SK-N-SH treated with all-trans-retinoic acid at 6 μM for 48 hours (cell line): Measurements from ENCODE around the gene ARHGEF4.

Experiments
- ATAC-seq: fragments of 200-7000 bp; cut with Tn5 transposase; 3 replicates; pipeline ENCODE4 v1.9.1; 2020; ENCODE audit warnings: mild to moderate bottlenecking, moderate library complexity
- ARNTL ChIP-seq: fragments of 450-650 bp; formaldehyde crosslinking; IDR thresholded peaks from 2 replicates; pipeline ENCODE4 v1.5.0; 2020; ENCODE audit warnings: low read depth, mild to moderate bottlenecking, moderate library complexity, borderline replicate concordance
- BACH2 ChIP-seq: fragments of 250-450 bp; sonication (Bioruptor Pico); IDR thresholded peaks from 2 replicates; pipeline ENCODE4 v1.9.0; 2021; ENCODE audit warnings: mild to moderate bottlenecking, borderline replicate concordance
- CSDC2 ChIP-seq: fragments of 250-450 bp; sonication (Bioruptor Pico); IDR thresholded peaks from 2 replicates; pipeline ENCODE4 v1.5.0; 2020; ENCODE audit warnings: mild to moderate bottlenecking, moderate library complexity
- ESRRG ChIP-seq: fragments of 250-450 bp; sonication (Bioruptor Pico); IDR thresholded peaks from 2 replicates; pipeline ENCODE4 v1.6.1; 2021; ENCODE audit warnings: mild to moderate bottlenecking
- GLIS3 ChIP-seq: fragments of 250-450 bp; sonication (Bioruptor Pico); IDR thresholded peaks from 2 replicates; pipeline ENCODE4 v1.5.0; 2020; ENCODE audit warnings: mild to moderate bottlenecking, moderate library complexity
- ISL1 ChIP-seq: fragments of 250-450 bp; sonication (Bioruptor Pico); IDR thresholded peaks from 2 replicates; pipeline ENCODE4 v2.1.2; 2022; ENCODE audit warnings: mild to moderate bottlenecking, moderate library complexity
- OSR1 ChIP-seq: fragments of 250-450 bp; sonication (Bioruptor Pico); IDR thresholded peaks from 2 replicates; pipeline ENCODE4 v1.8.0; 2022; ENCODE audit warnings: moderate library complexity, mild to moderate bottlenecking, inconsistent platforms
- PPARA ChIP-seq: fragments of 250-450 bp; sonication (Bioruptor Pico); IDR thresholded peaks from 2 replicates; pipeline ENCODE4 v1.5.0; 2020; ENCODE audit warnings: mild to moderate bottlenecking, borderline replicate concordance
- RARB ChIP-seq: fragments of 250-450 bp; sonication (Bioruptor Pico); IDR thresholded peaks from 2 replicates; pipeline ENCODE4 v1.8.0; 2021; ENCODE audit warnings: mild to moderate bottlenecking, moderate library complexity
- SNAI2 ChIP-seq: fragments of 250-450 bp; sonication (Bioruptor Pico); IDR thresholded peaks from 2 replicates; pipeline ENCODE4 v1.5.0; 2020; ENCODE audit warnings: mild to moderate bottlenecking, moderate library complexity
- TCF4 ChIP-seq: fragments of 250-450 bp; sonication (Bioruptor Pico); IDR thresholded peaks from 2 replicates; pipeline ENCODE4 v1.8.0; 2021; ENCODE audit warnings: mild to moderate bottlenecking, moderate library complexity, borderline replicate concordance
- ZFP3 ChIP-seq: fragments of 250-450 bp; sonication (Bioruptor Pico); IDR thresholded peaks from 2 replicates; pipeline ENCODE4 v1.5.0; 2020; ENCODE audit warnings: mild to moderate bottlenecking, moderate library complexity
- ZFP30 ChIP-seq: fragments of 450-650 bp; formaldehyde crosslinking; IDR thresholded peaks from 2 replicates; pipeline ENCODE4 v1.5.0; 2022; ENCODE audit warnings: mild to moderate bottlenecking, moderate library complexity
- ZNF565 ChIP-seq: fragments of 450-650 bp; formaldehyde crosslinking; conservative IDR thresholded peaks from 2 replicates; pipeline ENCODE4 v1.5.0; 2020; ENCODE audit warnings: low read depth, mild to moderate bottlenecking, moderate library complexity
- ZNF70 ChIP-seq: fragments of 450-650 bp; formaldehyde crosslinking; IDR thresholded peaks from 2 replicates; pipeline ENCODE4 v1.5.0; 2020; ENCODE audit warnings: mild to moderate bottlenecking, moderate library complexity
- ZNF8 ChIP-seq: fragments of 450-650 bp; formaldehyde crosslinking; IDR thresholded peaks from 2 replicates; pipeline ENCODE4 v1.5.0; 2020; ENCODE audit warnings: mild to moderate bottlenecking, moderate library complexity
- TF ChIP-seq, protein P1 (sequence below): fragments of 250-450 bp; sonication (Bioruptor Pico); IDR thresholded peaks from 2 replicates; pipeline ENCODE4 v1.8.0; 2021; ENCODE audit warnings: low read depth, mild to moderate bottlenecking, moderate library complexity, borderline replicate concordance
- TF ChIP-seq, protein P2 (sequence below): fragments of 250-450 bp; sonication (Bioruptor Pico); IDR thresholded peaks from 2 replicates; pipeline ENCODE4 v1.5.1; 2020; ENCODE audit warnings: low read depth, mild to moderate bottlenecking, moderate library complexity
- TF ChIP-seq, protein P3 (sequence below): fragments of 250-450 bp; sonication (Bioruptor Pico); IDR thresholded peaks from 2 replicates; pipeline ENCODE4 v1.8.0; 2020; ENCODE audit warnings: mild to moderate bottlenecking, moderate library complexity, borderline replicate concordance
- TF ChIP-seq, protein P4 (sequence below): fragments of 250-450 bp; sonication (Bioruptor Pico); IDR thresholded peaks from 2 replicates; pipeline ENCODE4 v1.5.1; 2021; ENCODE audit warnings: mild to moderate bottlenecking, moderate library complexity

ARHGEF4 gene

DNA sequence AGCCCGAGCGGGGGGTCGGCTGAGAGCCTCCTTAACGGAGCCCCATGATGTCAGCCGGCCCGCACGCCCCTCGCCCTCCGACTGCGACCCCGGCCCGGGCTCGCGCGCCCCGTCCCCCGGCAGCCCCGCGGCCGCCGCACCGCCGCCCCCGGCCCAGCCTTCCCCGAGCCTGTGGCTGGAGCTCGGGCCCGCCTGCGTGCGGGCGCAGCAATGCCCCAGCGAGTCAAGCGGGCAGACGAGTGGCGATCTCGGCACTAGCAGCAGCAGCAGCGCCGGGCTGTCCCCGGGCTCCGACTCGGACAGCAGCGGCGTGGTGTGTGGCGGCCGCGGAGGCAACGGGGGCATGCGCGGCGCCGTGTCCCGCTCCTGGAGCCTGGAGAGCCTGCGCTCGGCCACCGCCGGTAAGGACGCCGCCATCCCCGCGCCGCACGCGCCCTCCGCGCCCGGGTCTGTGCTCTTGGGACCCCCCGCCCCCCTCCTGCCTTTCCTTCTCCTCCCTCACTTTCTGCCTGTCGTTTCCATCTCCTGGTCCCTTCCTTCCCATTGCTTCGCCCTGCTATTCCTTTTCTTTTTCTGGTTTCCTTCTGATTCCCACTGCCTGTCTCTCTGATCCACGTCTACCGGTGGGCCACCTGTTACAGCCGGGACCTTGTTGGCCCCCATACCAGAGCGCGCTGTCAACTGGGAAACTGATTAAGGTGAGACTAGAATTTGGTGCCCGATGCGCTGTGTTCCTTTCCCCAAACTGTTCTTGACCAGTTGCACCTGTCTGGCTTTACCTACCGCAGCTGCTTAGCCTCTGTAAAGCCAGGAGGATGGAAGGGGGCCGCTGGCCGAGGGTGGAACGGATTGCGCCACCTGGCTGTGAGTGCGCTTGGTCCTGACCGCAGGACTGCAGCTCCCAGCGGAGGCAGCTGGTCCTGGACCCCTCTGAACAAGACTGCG is 127.4 kb downstream of the ARHGEF4 start:
- TF ChIP-seq SNAI2 (CRISPR knock-in tag) (no peak), ZNF565 (CRISPR knock-in tag) (no peak)
- TF ChIP-seq, protein P1, sequence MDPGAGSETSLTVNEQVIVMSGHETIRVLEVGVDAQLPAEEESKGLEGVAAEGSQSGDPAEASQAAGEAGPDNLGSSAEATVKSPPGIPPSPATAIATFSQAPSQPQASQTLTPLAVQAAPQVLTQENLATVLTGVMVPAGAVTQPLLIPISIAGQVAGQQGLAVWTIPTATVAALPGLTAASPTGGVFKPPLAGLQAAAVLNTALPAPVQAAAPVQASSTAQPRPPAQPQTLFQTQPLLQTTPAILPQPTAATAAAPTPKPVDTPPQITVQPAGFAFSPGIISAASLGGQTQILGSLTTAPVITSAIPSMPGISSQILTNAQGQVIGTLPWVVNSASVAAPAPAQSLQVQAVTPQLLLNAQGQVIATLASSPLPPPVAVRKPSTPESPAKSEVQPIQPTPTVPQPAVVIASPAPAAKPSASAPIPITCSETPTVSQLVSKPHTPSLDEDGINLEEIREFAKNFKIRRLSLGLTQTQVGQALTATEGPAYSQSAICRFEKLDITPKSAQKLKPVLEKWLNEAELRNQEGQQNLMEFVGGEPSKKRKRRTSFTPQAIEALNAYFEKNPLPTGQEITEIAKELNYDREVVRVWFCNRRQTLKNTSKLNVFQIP (CRISPR knock-in tag) = no peak
- ATAC-seq = peak; percentile 69

DNA sequence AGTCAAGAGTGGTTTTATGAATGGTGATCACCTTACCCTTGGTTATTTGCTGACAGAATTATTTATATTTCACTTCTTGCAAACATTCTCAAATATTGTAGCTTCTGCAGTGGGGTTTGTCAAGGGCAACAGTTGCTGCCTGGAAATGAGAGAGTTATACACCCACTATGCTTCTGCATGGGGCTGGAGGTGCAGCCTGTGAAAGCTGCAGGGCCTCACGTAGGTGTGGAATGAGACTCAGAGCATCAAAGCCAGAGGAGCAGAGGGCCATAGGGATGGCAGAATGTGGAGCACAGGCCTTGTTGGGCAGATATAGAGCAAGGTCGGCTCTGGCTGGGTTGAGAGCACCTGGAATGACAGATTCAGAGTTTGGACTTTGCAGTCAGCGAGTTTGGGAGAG is 128.2 kb downstream of the ARHGEF4 start:
- no peak for TF ChIP-seq ZFP3 (CRISPR knock-in tag)
- no peak for TF ChIP-seq TCF4 (CRISPR knock-in tag)
- TF ChIP-seq ZNF70 = no peak
- TF ChIP-seq, protein P2, sequence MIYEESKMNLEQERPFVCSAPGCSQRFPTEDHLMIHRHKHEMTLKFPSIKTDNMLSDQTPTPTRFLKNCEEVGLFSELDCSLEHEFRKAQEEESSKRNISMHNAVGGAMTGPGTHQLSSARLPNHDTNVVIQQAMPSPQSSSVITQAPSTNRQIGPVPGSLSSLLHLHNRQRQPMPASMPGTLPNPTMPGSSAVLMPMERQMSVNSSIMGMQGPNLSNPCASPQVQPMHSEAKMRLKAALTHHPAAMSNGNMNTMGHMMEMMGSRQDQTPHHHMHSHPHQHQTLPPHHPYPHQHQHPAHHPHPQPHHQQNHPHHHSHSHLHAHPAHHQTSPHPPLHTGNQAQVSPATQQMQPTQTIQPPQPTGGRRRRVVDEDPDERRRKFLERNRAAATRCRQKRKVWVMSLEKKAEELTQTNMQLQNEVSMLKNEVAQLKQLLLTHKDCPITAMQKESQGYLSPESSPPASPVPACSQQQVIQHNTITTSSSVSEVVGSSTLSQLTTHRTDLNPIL (CRISPR knock-in tag) = no peak
- TF ChIP-seq ISL1 (CRISPR knock-in tag) = no peak
- TF ChIP-seq, protein P1 (CRISPR knock-in tag) = no peak
- TF ChIP-seq ESRRG (CRISPR knock-in tag) = no peak
- TF ChIP-seq ZFP30 (CRISPR knock-in tag) = no peak
- TF ChIP-seq GLIS3 (CRISPR knock-in tag) = no peak
- no peak for TF ChIP-seq ZNF565 (CRISPR knock-in tag)
- TF ChIP-seq, protein P3, sequence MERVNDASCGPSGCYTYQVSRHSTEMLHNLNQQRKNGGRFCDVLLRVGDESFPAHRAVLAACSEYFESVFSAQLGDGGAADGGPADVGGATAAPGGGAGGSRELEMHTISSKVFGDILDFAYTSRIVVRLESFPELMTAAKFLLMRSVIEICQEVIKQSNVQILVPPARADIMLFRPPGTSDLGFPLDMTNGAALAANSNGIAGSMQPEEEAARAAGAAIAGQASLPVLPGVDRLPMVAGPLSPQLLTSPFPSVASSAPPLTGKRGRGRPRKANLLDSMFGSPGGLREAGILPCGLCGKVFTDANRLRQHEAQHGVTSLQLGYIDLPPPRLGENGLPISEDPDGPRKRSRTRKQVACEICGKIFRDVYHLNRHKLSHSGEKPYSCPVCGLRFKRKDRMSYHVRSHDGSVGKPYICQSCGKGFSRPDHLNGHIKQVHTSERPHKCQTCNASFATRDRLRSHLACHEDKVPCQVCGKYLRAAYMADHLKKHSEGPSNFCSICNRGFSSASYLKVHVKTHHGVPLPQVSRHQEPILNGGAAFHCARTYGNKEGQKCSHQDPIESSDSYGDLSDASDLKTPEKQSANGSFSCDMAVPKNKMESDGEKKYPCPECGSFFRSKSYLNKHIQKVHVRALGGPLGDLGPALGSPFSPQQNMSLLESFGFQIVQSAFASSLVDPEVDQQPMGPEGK = no peak
- no peak for TF ChIP-seq ZNF8 (CRISPR knock-in tag)
- TF ChIP-seq ARNTL (CRISPR knock-in tag) = no peak
- no peak for ATAC-seq

DNA sequence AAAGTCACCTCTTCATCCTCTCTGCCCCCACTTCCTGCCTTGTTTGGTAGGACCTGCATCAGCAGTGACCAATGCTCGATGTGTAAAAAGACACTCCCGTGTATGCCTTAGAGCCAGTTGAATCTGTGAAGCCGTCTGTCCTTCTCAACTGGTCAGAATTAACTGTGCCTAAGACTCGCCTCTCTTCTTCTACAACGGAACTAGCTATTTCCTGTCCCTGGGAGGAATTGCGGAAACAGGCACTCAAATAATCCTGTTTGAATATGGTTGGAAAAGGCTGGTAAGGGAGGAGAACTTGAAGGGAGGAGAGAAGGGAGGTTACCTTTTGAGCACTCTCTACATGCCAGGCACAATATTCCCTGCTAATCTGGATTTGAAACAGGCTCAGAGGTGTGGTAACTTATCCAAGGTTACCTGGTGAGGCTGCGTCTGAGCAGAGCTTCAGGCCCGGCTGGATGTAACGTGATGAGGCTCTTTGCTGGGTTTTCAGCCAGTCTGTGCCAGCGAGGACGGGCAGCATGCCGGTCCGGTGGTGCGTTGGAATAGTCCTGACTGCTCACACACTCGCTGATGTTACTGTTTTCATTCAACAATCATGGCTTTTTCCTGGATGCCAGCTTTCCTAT is 129.5 kb downstream of the ARHGEF4 start:
- TF ChIP-seq, protein P4, sequence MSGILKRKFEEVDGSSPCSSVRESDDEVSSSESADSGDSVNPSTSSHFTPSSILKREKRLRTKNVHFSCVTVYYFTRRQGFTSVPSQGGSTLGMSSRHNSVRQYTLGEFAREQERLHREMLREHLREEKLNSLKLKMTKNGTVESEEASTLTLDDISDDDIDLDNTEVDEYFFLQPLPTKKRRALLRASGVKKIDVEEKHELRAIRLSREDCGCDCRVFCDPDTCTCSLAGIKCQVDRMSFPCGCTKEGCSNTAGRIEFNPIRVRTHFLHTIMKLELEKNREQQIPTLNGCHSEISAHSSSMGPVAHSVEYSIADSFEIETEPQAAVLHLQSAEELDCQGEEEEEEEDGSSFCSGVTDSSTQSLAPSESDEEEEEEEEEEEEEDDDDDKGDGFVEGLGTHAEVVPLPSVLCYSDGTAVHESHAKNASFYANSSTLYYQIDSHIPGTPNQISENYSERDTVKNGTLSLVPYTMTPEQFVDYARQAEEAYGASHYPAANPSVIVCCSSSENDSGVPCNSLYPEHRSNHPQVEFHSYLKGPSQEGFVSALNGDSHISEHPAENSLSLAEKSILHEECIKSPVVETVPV (CRISPR knock-in tag) = no peak
- no peak for TF ChIP-seq ARNTL (CRISPR knock-in tag)
- TF ChIP-seq CSDC2 (CRISPR knock-in tag) = no peak
- no peak for TF ChIP-seq ZFP3 (CRISPR knock-in tag)
- TF ChIP-seq RARB (CRISPR knock-in tag) = no peak
- TF ChIP-seq PPARA (CRISPR knock-in tag) = no peak
- no peak for TF ChIP-seq ZFP30 (CRISPR knock-in tag)
- TF ChIP-seq OSR1 (CRISPR knock-in tag) = no peak
- TF ChIP-seq BACH2 (CRISPR knock-in tag) = no peak
- TF ChIP-seq GLIS3 (CRISPR knock-in tag) = no peak
- no peak for TF ChIP-seq ZNF565 (CRISPR knock-in tag)
- TF ChIP-seq ZNF8 (CRISPR knock-in tag) = no peak
- TF ChIP-seq, protein P1 (CRISPR knock-in tag) = no peak

More for the DNA sequence above, 129.5 kb downstream of the ARHGEF4 start:
- no peak for ATAC-seq
